ENCODE results near the gene FNDC1.

The FNDC1 gene

GRCh38 chr6:159204605-159205004 lies 35.4 kb downstream of the FNDC1 start:
- Histone ChIP-seq H3K9ac (ENCODE audit: low read length) (no peak overlapping the region), H2BK120ac (ENCODE audit: low read depth, low read length) (no peak overlapping the region), H3K4ac (ENCODE audit: low read depth in 1 of 2, low read length in 2 of 2) (no peak overlapping the region), H3K4me2 (ENCODE audit: low read length, poor library complexity, severe bottlenecking) (no peak overlapping the region), H3K36me3 (ENCODE audit: control insufficient read depth in 1 of 2, insufficient read depth in 2 of 2, low read depth in 1 of 2, low read length in 2 of 2) (no peaks in the 10 kb centered on the region), H2BK15ac (ENCODE audit: low read depth, poor library complexity, severe bottlenecking) (no peak overlapping the region), H2BK5ac (ENCODE audit: low read depth, low read length, poor library complexity, severe bottlenecking) (no peak overlapping the region), H2AFZ (ENCODE audit: low read depth, low read length) (no peak overlapping the region), H4K8ac (ENCODE audit: low read length) (no peak overlapping the region), H3K9me3 (ENCODE audit: control insufficient read depth, low read length) (no peaks in the 10 kb centered on the region), H3K27ac (ENCODE audit: low read length, poor library complexity, severe bottlenecking) (no peak overlapping the region), H2AK5ac (ENCODE audit: low read length, severe bottlenecking) (no peak overlapping the region), H3K18ac (ENCODE audit: low read depth in 1 of 2, low read length in 2 of 2) (no peak overlapping the region), H3K23ac (ENCODE audit: low read length in 2 of 2) (no peak overlapping the region), H3K4me1 (ENCODE audit: control insufficient read depth, insufficient read depth, low read depth, low read length) (peaks cover 2% of the 10 kb centered on the region), H2BK12ac (ENCODE audit: low read length in 2 of 2) (no peak overlapping the region), H4K91ac (ENCODE audit: low read length) (no peak overlapping the region), H3K14ac (ENCODE audit: low read length in 2 of 2) (no peak overlapping the region), H3K4me3 (ENCODE audit: insufficient read depth in 1 of 2, low read depth in 1 of 2, low read length in 2 of 2) (no peak overlapping the region), H3K27me3 (ENCODE audit: control insufficient read depth in 1 of 2, insufficient read depth in 1 of 2, low read length in 2 of 2) (no peaks in the 10 kb centered on the region), H3K79me1 (replicated peaks; ENCODE audit: low read length, poor library complexity, severe bottlenecking) (no peaks in the 10 kb centered on the region)
- DNase-seq, result no peak
- 90% methylated on average over 3 of the region's 3 CpGs for WGBS

- H3K4me1 ChIP-seq (ENCODE audit: control insufficient read depth, insufficient read depth, low read depth, low read length), result peaks cover 4% of the 10 kb centered on the region
- no peak overlapping the region for H2BK12ac ChIP-seq (ENCODE audit: low read length in 2 of 2)
- no peak for DNase-seq
- H2BK15ac ChIP-seq (ENCODE audit: low read depth, poor library complexity, severe bottlenecking), result no peak overlapping the region
- no peaks in the 10 kb centered on the region for H3K9me3 ChIP-seq (ENCODE audit: control insufficient read depth, low read length)
- H3K4me2 ChIP-seq (ENCODE audit: low read length, poor library complexity, severe bottlenecking), result no peak overlapping the region
- H4K91ac ChIP-seq (ENCODE audit: low read length), result no peak overlapping the region
- no peaks in the 10 kb centered on the region for H3K27me3 ChIP-seq (ENCODE audit: control insufficient read depth in 1 of 2, insufficient read depth in 1 of 2, low read length in 2 of 2)
- H3K9ac ChIP-seq (ENCODE audit: low read length), result no peak overlapping the region
- H4K8ac ChIP-seq (ENCODE audit: low read length), result no peak overlapping the region
- no peak overlapping the region for H2BK5ac ChIP-seq (ENCODE audit: low read depth, low read length, poor library complexity, severe bottlenecking)
- H2BK120ac ChIP-seq (ENCODE audit: low read depth, low read length), result no peak overlapping the region
- H2AFZ ChIP-seq (ENCODE audit: low read depth, low read length), result no peak overlapping the region
- H3K27ac ChIP-seq (ENCODE audit: low read length, poor library complexity, severe bottlenecking), result no peak overlapping the region
- H3K79me1 ChIP-seq (replicated peaks; ENCODE audit: low read length, poor library complexity, severe bottlenecking), result no peaks in the 10 kb centered on the region
- 47% methylated on average over 4 of the region's 4 CpGs for WGBS
- no peaks in the 10 kb centered on the region for H3K36me3 ChIP-seq (ENCODE audit: control insufficient read depth in 1 of 2, insufficient read depth in 2 of 2, low read depth in 1 of 2, low read length in 2 of 2)
- no peak overlapping the region for H3K23ac ChIP-seq (ENCODE audit: low read length in 2 of 2)
- H3K4me3 ChIP-seq (ENCODE audit: insufficient read depth in 1 of 2, low read depth in 1 of 2, low read length in 2 of 2), result no peak overlapping the region
- H3K18ac ChIP-seq (ENCODE audit: low read depth in 1 of 2, low read length in 2 of 2), result no peak overlapping the region
- no peak overlapping the region for H3K14ac ChIP-seq (ENCODE audit: low read length in 2 of 2)
- no peak overlapping the region for H2AK5ac ChIP-seq (ENCODE audit: low read length, severe bottlenecking)
- no peak overlapping the region for H3K4ac ChIP-seq (ENCODE audit: low read depth in 1 of 2, low read length in 2 of 2)
These were observed 42.8 kb downstream of the FNDC1 start for GRCh38 chr6:159212028-159212427.

- no peak overlapping the region for H2BK15ac ChIP-seq (ENCODE audit: low read depth, poor library complexity, severe bottlenecking)
- H4K8ac ChIP-seq (ENCODE audit: low read length), result no peak overlapping the region
- H3K36me3 ChIP-seq (ENCODE audit: control insufficient read depth in 1 of 2, insufficient read depth in 2 of 2, low read depth in 1 of 2, low read length in 2 of 2), result no peaks in the 10 kb centered on the region
- no peaks in the 10 kb centered on the region for H3K27me3 ChIP-seq (ENCODE audit: control insufficient read depth in 1 of 2, insufficient read depth in 1 of 2, low read length in 2 of 2)
- H3K9ac ChIP-seq (ENCODE audit: low read length), result no peak overlapping the region
- no peak overlapping the region for H4K91ac ChIP-seq (ENCODE audit: low read length)
- H3K27ac ChIP-seq (ENCODE audit: low read length, poor library complexity, severe bottlenecking), result no peak overlapping the region
- H3K4me3 ChIP-seq (ENCODE audit: insufficient read depth in 1 of 2, low read depth in 1 of 2, low read length in 2 of 2), result no peak overlapping the region
- H3K79me1 ChIP-seq (replicated peaks; ENCODE audit: low read length, poor library complexity, severe bottlenecking), result no peaks in the 10 kb centered on the region
- no peak overlapping the region for H2BK12ac ChIP-seq (ENCODE audit: low read length in 2 of 2)
- no peak overlapping the region for H3K4me2 ChIP-seq (ENCODE audit: low read length, poor library complexity, severe bottlenecking)
- H3K23ac ChIP-seq (ENCODE audit: low read length in 2 of 2), result no peak overlapping the region
- no peak overlapping the region for H2AFZ ChIP-seq (ENCODE audit: low read depth, low read length)
- H2BK5ac ChIP-seq (ENCODE audit: low read depth, low read length, poor library complexity, severe bottlenecking), result no peak overlapping the region
- no peak overlapping the region for H3K4ac ChIP-seq (ENCODE audit: low read depth in 1 of 2, low read length in 2 of 2)
- H3K9me3 ChIP-seq (ENCODE audit: control insufficient read depth, low read length), result no peaks in the 10 kb centered on the region
- no peak overlapping the region for H2AK5ac ChIP-seq (ENCODE audit: low read length, severe bottlenecking)
- no peak overlapping the region for H3K18ac ChIP-seq (ENCODE audit: low read depth in 1 of 2, low read length in 2 of 2)
- peaks cover 6% of the 10 kb centered on the region for H3K4me1 ChIP-seq (ENCODE audit: control insufficient read depth, insufficient read depth, low read depth, low read length)
- WGBS, result 46% methylated on average over 5 of the region's 5 CpGs
- DNase-seq, result no peak
- H3K14ac ChIP-seq (ENCODE audit: low read length in 2 of 2), result no peak overlapping the region
- no peak overlapping the region for H2BK120ac ChIP-seq (ENCODE audit: low read depth, low read length)
These were observed 43.5 kb downstream of the FNDC1 start for GRCh38 chr6:159212525-159213280.

GRCh38 chr6:159213405-159213804 lies 44.2 kb downstream of the FNDC1 start:
- H3K9me3 ChIP-seq (ENCODE audit: control insufficient read depth, low read length), result no peaks in the 10 kb centered on the region
- H3K14ac ChIP-seq (ENCODE audit: low read length in 2 of 2), result no peak overlapping the region
- H3K4me2 ChIP-seq (ENCODE audit: low read length, poor library complexity, severe bottlenecking), result no peak overlapping the region
- no peak overlapping the region for H2AK5ac ChIP-seq (ENCODE audit: low read length, severe bottlenecking)
- DNase-seq, result no peak
- no peaks in the 10 kb centered on the region for H3K27me3 ChIP-seq (ENCODE audit: control insufficient read depth in 1 of 2, insufficient read depth in 1 of 2, low read length in 2 of 2)
- WGBS, result 59% methylated on average over 3 of the region's 3 CpGs
- no peak overlapping the region for H2BK15ac ChIP-seq (ENCODE audit: low read depth, poor library complexity, severe bottlenecking)
- no peak overlapping the region for H2BK5ac ChIP-seq (ENCODE audit: low read depth, low read length, poor library complexity, severe bottlenecking)
- no peak overlapping the region for H3K4ac ChIP-seq (ENCODE audit: low read depth in 1 of 2, low read length in 2 of 2)
- no peak overlapping the region for H3K9ac ChIP-seq (ENCODE audit: low read length)
- no peak overlapping the region for H2BK120ac ChIP-seq (ENCODE audit: low read depth, low read length)
- H3K79me1 ChIP-seq (replicated peaks; ENCODE audit: low read length, poor library complexity, severe bottlenecking), result no peaks in the 10 kb centered on the region
- no peak overlapping the region for H2AFZ ChIP-seq (ENCODE audit: low read depth, low read length)
- H4K91ac ChIP-seq (ENCODE audit: low read length), result no peak overlapping the region
- no peak overlapping the region for H4K8ac ChIP-seq (ENCODE audit: low read length)
- peaks cover 6% of the 10 kb centered on the region for H3K4me1 ChIP-seq (ENCODE audit: control insufficient read depth, insufficient read depth, low read depth, low read length)
- no peak overlapping the region for H3K23ac ChIP-seq (ENCODE audit: low read length in 2 of 2)
- no peak overlapping the region for H2BK12ac ChIP-seq (ENCODE audit: low read length in 2 of 2)
- H3K4me3 ChIP-seq (ENCODE audit: insufficient read depth in 1 of 2, low read depth in 1 of 2, low read length in 2 of 2), result no peak overlapping the region
- H3K27ac ChIP-seq (ENCODE audit: low read length, poor library complexity, severe bottlenecking), result no peak overlapping the region
- no peaks in the 10 kb centered on the region for H3K36me3 ChIP-seq (ENCODE audit: control insufficient read depth in 1 of 2, insufficient read depth in 2 of 2, low read depth in 1 of 2, low read length in 2 of 2)
- no peak overlapping the region for H3K18ac ChIP-seq (ENCODE audit: low read depth in 1 of 2, low read length in 2 of 2)

Data from mesenchymal stem cell (in vitro differentiated cells and primary cell).